HEK293 (cell line): ENCODE measurements around the gene UQCR11.

Experiments used
- ATF2 ChIP-seq: fragments of 450-650 bp; formaldehyde crosslinking; IDR thresholded peaks from 2 replicates; pipeline ENCODE4 v1.5.1; 2016; ENCODE audit warnings: missing biosample characterization, missing genetic modification characterization, low read depth
- GLI4 ChIP-seq: fragments of 450-650 bp; formaldehyde crosslinking; IDR thresholded peaks from 2 replicates; pipeline ENCODE4 v1.5.1; 2016; ENCODE audit warnings: missing biosample characterization, missing genetic modification characterization
- KLF17 ChIP-seq: fragments of 450-650 bp; formaldehyde crosslinking; IDR thresholded peaks from 2 replicates; pipeline ENCODE4 v1.5.1; 2016; ENCODE audit warnings: missing biosample characterization, missing genetic modification characterization
- MEIS1 ChIP-seq: sonication (generic); formaldehyde crosslinking; IDR thresholded peaks from 2 replicates; pipeline ENCODE4 v1.8.1; 2022; ENCODE audit warnings: missing genetic modification reagents, mild to moderate bottlenecking, borderline replicate concordance
- PRDM2 ChIP-seq: fragments of 450-650 bp; formaldehyde crosslinking; IDR thresholded peaks from 2 replicates; pipeline ENCODE4 v1.5.1; 2016; ENCODE audit warnings: missing biosample characterization, missing genetic modification characterization, borderline replicate concordance
- RBAK ChIP-seq: fragments of 450-650 bp; formaldehyde crosslinking; IDR thresholded peaks from 2 replicates; pipeline ENCODE4 v1.5.1; 2016; ENCODE audit warnings: missing biosample characterization, missing genetic modification characterization
- SALL2 ChIP-seq: fragments of 450-650 bp; formaldehyde crosslinking; IDR thresholded peaks from 2 replicates; pipeline ENCODE4 v1.5.0; 2017; ENCODE audit warnings: missing biosample characterization, mild to moderate bottlenecking, missing genetic modification characterization, borderline replicate concordance
- SETDB1 ChIP-seq: IDR thresholded peaks from one replicate; pipeline ENCODE4 v1.6.1; 2017; ENCODE audit warnings: mild to moderate bottlenecking, low read length, moderate library complexity, mixed read lengths; ENCODE audit not compliant: insufficient read length
- TRIM28 ChIP-seq: IDR thresholded peaks from 2 replicates; pipeline ENCODE4 v1.6.1; 2011; ENCODE audit warnings: low read length, control low read depth, borderline replicate concordance
- ZBTB17 ChIP-seq: fragments of 450-650 bp; formaldehyde crosslinking; IDR thresholded peaks from 2 replicates; pipeline ENCODE4 v1.5.1; 2016; ENCODE audit warnings: missing biosample characterization, missing genetic modification characterization
- ZBTB21 ChIP-seq: fragments of 450-650 bp; formaldehyde crosslinking; IDR thresholded peaks from 2 replicates; pipeline ENCODE4 v1.5.1; 2017; ENCODE audit warnings: missing biosample characterization, missing genetic modification characterization
- ZBTB8A ChIP-seq: fragments of 450-650 bp; formaldehyde crosslinking; IDR thresholded peaks from 2 replicates; pipeline ENCODE4 v1.5.1; 2016; ENCODE audit warnings: missing biosample characterization, missing genetic modification characterization
- ZFP37 ChIP-seq: fragments of 450-650 bp; formaldehyde crosslinking; IDR thresholded peaks from 2 replicates; pipeline ENCODE4 v1.5.1; 2016; ENCODE audit warnings: missing biosample characterization, missing genetic modification characterization
- ZNF132 ChIP-seq: fragments of 450-650 bp; formaldehyde crosslinking; IDR thresholded peaks from 2 replicates; pipeline ENCODE4 v1.5.1; 2017; ENCODE audit warnings: missing biosample characterization, missing genetic modification characterization, borderline replicate concordance
- ZNF146 ChIP-seq: fragments of 450-650 bp; formaldehyde crosslinking; IDR thresholded peaks from 2 replicates; pipeline ENCODE4 v1.5.1; 2016; ENCODE audit warnings: missing biosample characterization, missing genetic modification characterization
- ZNF157 ChIP-seq: fragments of 450-650 bp; formaldehyde crosslinking; IDR thresholded peaks from 2 replicates; pipeline ENCODE4 v1.5.1; 2016; ENCODE audit warnings: missing biosample characterization, missing genetic modification characterization
- ZNF19 ChIP-seq: fragments of 450-650 bp; formaldehyde crosslinking; IDR thresholded peaks from 2 replicates; pipeline ENCODE4; 2016; ENCODE audit warnings: missing biosample characterization, missing genetic modification characterization, low read depth
- ZNF214 ChIP-seq: fragments of 450-650 bp; formaldehyde crosslinking; IDR thresholded peaks from 2 replicates; pipeline ENCODE4 v1.5.1; 2017; ENCODE audit warnings: missing biosample characterization, mild to moderate bottlenecking, missing genetic modification characterization, borderline replicate concordance
- ZNF324 ChIP-seq: fragments of 450-650 bp; formaldehyde crosslinking; IDR thresholded peaks from 2 replicates; pipeline ENCODE4 v1.5.1; 2016; ENCODE audit warnings: missing biosample characterization, missing genetic modification characterization
- ZNF350 ChIP-seq: fragments of 450-650 bp; formaldehyde crosslinking; IDR thresholded peaks from 2 replicates; pipeline ENCODE4 v1.5.0; 2017; ENCODE audit warnings: missing biosample characterization, mild to moderate bottlenecking, missing genetic modification characterization
- ZNF513 ChIP-seq: fragments of 450-650 bp; IDR thresholded peaks from 2 replicates; pipeline ENCODE4 v1.5.1; 2018; ENCODE audit warnings: missing biosample characterization, missing genetic modification characterization
- ZNF529 ChIP-seq: fragments of 450-650 bp; formaldehyde crosslinking; IDR thresholded peaks from 2 replicates; pipeline ENCODE4 v1.5.1; 2017; ENCODE audit warnings: missing genetic modification characterization, missing biosample characterization; ENCODE audit not compliant: insufficient replicate concordance
- ZNF585B ChIP-seq: fragments of 450-650 bp; formaldehyde crosslinking; IDR thresholded peaks from 2 replicates; pipeline ENCODE4 v1.5.1; 2016; ENCODE audit warnings: missing biosample characterization, missing genetic modification characterization
- ZNF621 ChIP-seq: fragments of 450-650 bp; formaldehyde crosslinking; IDR thresholded peaks from 2 replicates; pipeline ENCODE4 v1.5.1; 2017; ENCODE audit warnings: missing biosample characterization, missing genetic modification characterization
- ZNF664 ChIP-seq: fragments of 450-650 bp; formaldehyde crosslinking; IDR thresholded peaks from 2 replicates; pipeline ENCODE4 v1.5.1; 2016; ENCODE audit warnings: missing biosample characterization, missing genetic modification characterization
- ZNF677 ChIP-seq: fragments of 450-650 bp; IDR thresholded peaks from 2 replicates; pipeline ENCODE4 v1.5.0; 2018; ENCODE audit warnings: missing biosample characterization, mild to moderate bottlenecking, missing genetic modification characterization, moderate library complexity
- ZNF704 ChIP-seq: fragments of 450-650 bp; formaldehyde crosslinking; IDR thresholded peaks from 2 replicates; pipeline ENCODE4 v1.5.1; 2016; ENCODE audit warnings: missing biosample characterization, missing genetic modification characterization
- ZNF776 ChIP-seq: fragments of 450-650 bp; formaldehyde crosslinking; IDR thresholded peaks from 2 replicates; pipeline ENCODE4 v1.5.0; 2017; ENCODE audit warnings: missing biosample characterization, missing genetic modification characterization, borderline replicate concordance
- ZSCAN23 ChIP-seq: fragments of 450-650 bp; formaldehyde crosslinking; IDR thresholded peaks from 2 replicates; pipeline ENCODE4 v1.5.1; 2016; ENCODE audit warnings: missing biosample characterization, missing genetic modification characterization

Gene UQCR11

GRCh38 chr19:1605236-1606137 lies at the start of gene UQCR11 (continued):
- TF ChIP-seq PRDM2 (no peak), MEIS1 (CRISPR knock-in tag) (no peak), ZBTB21 (tag by site-specific recombination) (no peak; the same call in 1 of the 2 replicates), ZNF513 (tag by site-specific recombination) (no peak), KLF17 (tag by site-specific recombination) (peak; percentile 40; the same call in 1 of the 2 replicates), ZSCAN23 (tag by site-specific recombination) (0 out of 2 replicates have a peak, but pooled peaks have one; percentile 28), ZNF585B (tag by site-specific recombination) (no peak), ZNF621 (tag by site-specific recombination) (no peak), ZNF324 (peak; percentile 47; the same call in 1 of the 2 replicates), ZNF132 (tag by site-specific recombination) (no peak), TRIM28 (peak; percentile 41; the same call in 1 of the 2 replicates), ZNF664 (tag by site-specific recombination) (no peak), GLI4 (tag by site-specific recombination) (no peak), ZNF19 (tag by site-specific recombination) (no peak), ZNF350 (tag by site-specific recombination) (no peak), ATF2 (tag by site-specific recombination) (no peak), ZNF776 (tag by site-specific recombination) (no peak), ZNF146 (no peak), ZBTB8A (tag by site-specific recombination) (peak; percentile 97), SETDB1 (no peak), ZNF704 (tag by site-specific recombination) (no peak), ZNF677 (tag by site-specific recombination) (no peak), RBAK (tag by site-specific recombination) (no peak), ZNF529 (tag by site-specific recombination) (no peak), ZBTB17 (peak; percentile 98), ZNF157 (tag by site-specific recombination) (no peak), SALL2 (tag by site-specific recombination) (no peak), ZNF214 (no peak), ZFP37 (tag by site-specific recombination) (peak; percentile 85)
